HG02798 (cell line): Measurements from ENCODE around the gene SYTL2.
A peak's percentile ranks its signal among the peaks of the same experiment; 100 is the strongest.

Experiments
- ATAC-seq: cut with Tn5 transposase; IDR thresholded peaks from one replicate; pipeline ENCODE4 v1.9.1; 2021; ENCODE audit warnings: mild to moderate bottlenecking; ENCODE audit not compliant: unreplicated experiment, poor library complexity

Gene SYTL2

GRCh38 chr11:85742873-85743275 lies 68.1 kb downstream of the SYTL2 start:
- ATAC-seq: no peak

- ATAC-seq: no peak
Measured at GRCh38 chr11:85742348-85742747, 68.6 kb downstream of the SYTL2 start.

DNA sequence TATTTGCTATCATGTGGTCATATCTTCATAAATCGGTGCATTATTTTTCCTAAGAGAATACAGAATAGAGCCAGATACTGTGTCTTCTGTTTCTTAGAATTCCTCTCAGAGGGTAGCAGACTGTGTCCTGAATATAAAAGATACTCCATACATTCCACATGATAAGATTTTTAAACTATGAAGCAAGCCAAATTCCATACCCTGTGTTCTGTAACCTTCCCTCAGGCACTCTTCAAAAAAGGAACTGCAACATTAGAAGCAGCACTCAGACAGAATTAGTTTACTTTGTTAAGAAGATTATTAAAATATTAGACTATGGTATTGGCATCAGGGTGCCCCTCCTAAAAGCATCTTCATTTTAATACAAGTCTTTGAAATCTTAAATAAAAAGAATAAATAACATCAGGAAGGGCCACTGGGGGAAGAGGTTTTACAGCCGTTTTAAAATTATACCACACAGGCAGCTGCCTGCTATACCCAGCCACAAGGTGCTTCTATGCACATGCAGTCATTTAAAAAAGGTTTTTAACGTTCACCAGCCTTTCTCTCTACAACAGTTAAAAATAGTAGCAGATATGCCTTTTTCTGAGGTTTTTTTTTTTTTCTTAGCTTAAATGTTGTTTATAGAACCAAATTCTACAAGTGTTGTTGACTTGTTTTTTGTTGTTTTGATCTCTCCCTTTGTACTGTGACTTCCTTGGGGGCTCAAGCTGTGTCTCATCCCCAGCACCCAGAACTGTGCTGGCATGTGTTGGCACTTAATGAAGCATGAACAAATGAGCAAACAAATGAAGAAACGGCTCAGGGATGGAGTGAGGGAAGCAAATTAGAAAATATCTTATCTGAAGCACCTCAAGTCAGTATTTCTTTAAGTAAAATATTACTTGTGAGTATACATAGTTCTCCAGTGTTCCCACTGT lies 70.2 kb downstream of the SYTL2 start:
- no peak for ATAC-seq

DNA sequence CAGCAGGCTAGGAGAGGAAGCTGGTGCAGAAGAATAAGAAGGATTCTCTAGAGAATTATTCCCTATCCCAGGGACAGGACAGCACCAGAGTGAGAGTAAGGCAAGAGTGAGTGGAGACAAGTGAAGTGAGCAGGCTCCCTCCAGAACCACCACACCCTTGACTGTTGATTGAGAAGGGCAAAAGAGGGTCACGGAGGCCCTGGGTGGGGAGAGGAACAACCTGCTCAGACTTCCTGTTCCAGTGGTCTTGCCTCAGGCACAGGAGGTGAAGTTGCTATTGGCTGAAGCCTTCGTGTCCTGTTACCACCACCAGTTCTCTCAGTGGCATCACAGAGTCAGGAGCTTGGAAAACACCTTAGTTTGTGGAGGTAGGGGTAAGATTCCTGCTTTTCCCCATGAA lies 73.2 kb downstream of the SYTL2 start:
- ATAC-seq: no peak

- ATAC-seq: no peak
Measured at GRCh38 chr11:85735876-85736460, 75.0 kb downstream of the SYTL2 start.

GRCh38 chr11:85732965-85733364 lies 78.0 kb downstream of the SYTL2 start:
- ATAC-seq: peak; percentile 79

- no peak for ATAC-seq
Measured at GRCh38 chr11:85726381-85726780, 84.6 kb downstream of the SYTL2 start.

- ATAC-seq: no peak
Measured at GRCh38 chr11:85725510-85726258, 85.3 kb downstream of the SYTL2 start.

- ATAC-seq: no peak
Measured at GRCh38 chr11:85724748-85725465, 86.0 kb downstream of the SYTL2 start.

DNA sequence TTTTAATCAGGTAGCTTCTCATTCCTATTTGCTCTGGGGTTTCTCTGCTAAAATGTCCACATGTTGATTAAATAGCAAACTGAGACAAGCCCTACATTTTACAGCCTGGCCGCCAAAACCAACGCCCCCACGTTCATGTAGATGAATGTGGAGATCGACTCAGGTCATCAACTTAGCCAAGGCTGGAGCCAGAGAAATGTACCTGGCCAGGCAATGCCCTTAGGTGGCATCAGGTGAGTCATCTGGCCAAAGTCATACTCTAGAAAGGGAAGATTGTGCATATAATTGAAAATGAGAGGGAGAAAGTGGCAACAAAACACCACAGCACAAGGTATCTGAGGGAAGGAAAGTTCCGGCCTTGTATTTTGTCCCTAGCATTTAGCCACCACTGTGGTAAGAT lies 87.9 kb downstream of the SYTL2 start:
- no peak for ATAC-seq

- ATAC-seq: no peak
Measured at GRCh38 chr11:85721191-85721590, 89.8 kb downstream of the SYTL2 start.

- no peak for ATAC-seq
Measured at GRCh38 chr11:85718991-85719807, 91.7 kb downstream of the SYTL2 start.

- ATAC-seq: no peak
Measured at GRCh38 chr11:85718126-85718943, 92.6 kb downstream of the SYTL2 start.

GRCh38 chr11:85717429-85717828 lies 93.5 kb downstream of the SYTL2 start:
- no peak for ATAC-seq

- no peak for ATAC-seq
Measured at GRCh38 chr11:85712953-85713352, 98.0 kb downstream of the SYTL2 start.

- ATAC-seq: no peak
Measured at GRCh38 chr11:85710917-85711316, 100.0 kb downstream of the SYTL2 start.

DNA sequence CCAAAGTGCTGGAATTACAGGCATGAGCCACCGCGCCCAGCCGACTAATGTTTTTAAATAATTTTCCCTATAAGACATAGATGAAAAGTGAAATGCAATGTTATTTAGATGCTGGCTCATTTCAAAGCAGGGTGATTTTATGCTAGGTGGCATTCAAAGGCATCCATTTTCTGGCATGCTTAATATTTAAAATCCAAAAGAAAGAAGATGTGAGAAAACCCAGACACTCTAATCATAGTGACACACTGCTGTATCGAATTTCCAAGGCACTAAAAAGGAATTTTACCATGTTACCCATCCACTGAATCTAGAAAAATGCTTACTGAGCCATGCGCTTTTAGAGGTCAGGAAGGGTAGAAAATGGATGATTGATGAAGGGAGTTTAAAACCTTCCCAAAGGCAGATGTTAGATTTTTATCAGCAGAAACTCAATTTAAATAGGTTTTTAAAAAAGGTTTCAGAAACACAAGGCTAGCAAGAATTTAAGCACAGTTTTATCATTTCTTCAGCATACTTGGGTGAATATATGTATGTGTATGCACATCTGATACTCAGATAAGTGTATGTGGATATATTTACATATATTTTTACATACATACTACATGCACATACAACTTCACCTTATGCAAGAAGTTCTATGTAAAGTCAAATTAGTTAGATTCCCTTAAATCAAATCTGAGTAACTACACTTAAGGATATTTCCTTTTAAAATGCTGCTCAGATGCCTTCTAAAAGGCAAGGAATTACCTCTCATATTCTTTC lies 100.8 kb downstream of the SYTL2 start:
- no peak for ATAC-seq

GRCh38 chr11:85705800-85706199 lies 105.1 kb downstream of the SYTL2 start:
- no peak for ATAC-seq
